OCI-LY7 (cell line): ENCODE results near the gene ANKRD39.

Source experiments
- EZH2phosphoT487 ChIP-seq: fragments of 200-600 bp; sonication (generic); IDR thresholded peaks from 2 replicates; pipeline ENCODE4 v1.6.1; 2018; ENCODE audit warnings: low read depth, borderline replicate concordance, mild to moderate bottlenecking, mixed run types, antibody characterized with exemption, low read length, moderate library complexity, mixed read lengths
- TF ChIP-seq, protein P1 (sequence below): fragments of 200-600 bp; sonication (generic); conservative IDR thresholded peaks from 2 replicates; pipeline ENCODE4 v1.5.1; 2014; ENCODE audit warnings: mild to moderate bottlenecking, antibody characterized with exemption, low read length, moderate library complexity, mixed read lengths

GRCh38 chr2:96891591-96892333 is 33.9 kb upstream of the ANKRD39 start:
- TF ChIP-seq, protein P1, sequence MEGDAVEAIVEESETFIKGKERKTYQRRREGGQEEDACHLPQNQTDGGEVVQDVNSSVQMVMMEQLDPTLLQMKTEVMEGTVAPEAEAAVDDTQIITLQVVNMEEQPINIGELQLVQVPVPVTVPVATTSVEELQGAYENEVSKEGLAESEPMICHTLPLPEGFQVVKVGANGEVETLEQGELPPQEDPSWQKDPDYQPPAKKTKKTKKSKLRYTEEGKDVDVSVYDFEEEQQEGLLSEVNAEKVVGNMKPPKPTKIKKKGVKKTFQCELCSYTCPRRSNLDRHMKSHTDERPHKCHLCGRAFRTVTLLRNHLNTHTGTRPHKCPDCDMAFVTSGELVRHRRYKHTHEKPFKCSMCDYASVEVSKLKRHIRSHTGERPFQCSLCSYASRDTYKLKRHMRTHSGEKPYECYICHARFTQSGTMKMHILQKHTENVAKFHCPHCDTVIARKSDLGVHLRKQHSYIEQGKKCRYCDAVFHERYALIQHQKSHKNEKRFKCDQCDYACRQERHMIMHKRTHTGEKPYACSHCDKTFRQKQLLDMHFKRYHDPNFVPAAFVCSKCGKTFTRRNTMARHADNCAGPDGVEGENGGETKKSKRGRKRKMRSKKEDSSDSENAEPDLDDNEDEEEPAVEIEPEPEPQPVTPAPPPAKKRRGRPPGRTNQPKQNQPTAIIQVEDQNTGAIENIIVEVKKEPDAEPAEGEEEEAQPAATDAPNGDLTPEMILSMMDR: no peak
- TF ChIP-seq EZH2phosphoT487: no peak
